HEK293 (cell line): Measurements from ENCODE around the gene ZC3H18.

Experiments
- CTCF ChIA-PET: fragments of 350-600 bp; formaldehyde crosslinking; extraction: SDS; loops from one replicate; lab custom pipeline; 2021; ENCODE audit warnings: antibody characterized with exemption; lab: Yijun Ruan, JAX
- POLR2A ChIA-PET: fragments of 300-600 bp; formaldehyde crosslinking; extraction: SDS; loops from one replicate; lab custom pipeline; 2020; ENCODE audit warnings: antibody characterized with exemption, inconsistent platforms; lab: Yijun Ruan, JAX
- H3K27ac ChIP-seq: fragments of 200-500 bp; sonication (Bioruptor generic); 2 replicates; pipeline ENCODE4 v1.5.1; 2014; ENCODE audit warnings: low read depth, low read length, control low read depth, inconsistent platforms; ENCODE audit errors: extremely low read depth
- H3K36me3 ChIP-seq, 2 experiments: fragments of 200-500 bp in 1 of 2; sonication (Bioruptor generic) in 1 of 2; 1 replicate in 1 of 2; 2 replicates in 1 of 2; pipeline ENCODE4 v1.5.1; 2014 to 2017; ENCODE audit warnings: inconsistent platforms in 2 of 2, low read length in 2 of 2; ENCODE audit not compliant: control insufficient read depth in 2 of 2, insufficient read depth in 1 of 2
- H3K4me1 ChIP-seq: fragments of 200-500 bp; sonication (Bioruptor generic); 2 replicates; pipeline ENCODE4 v1.5.1; 2014; ENCODE audit warnings: mild to moderate bottlenecking, low read length, inconsistent platforms; ENCODE audit not compliant: control insufficient read depth, insufficient read depth
- H3K4me3 ChIP-seq: 2 replicates; pipeline ENCODE4 v1.5.1; 2011; ENCODE audit warnings: low read depth, mild to moderate bottlenecking, control low read depth, low read length, moderate library complexity
- H3K9me3 ChIP-seq: fragments of 200-500 bp; sonication (Bioruptor generic); 2 replicates; pipeline ENCODE4 v1.5.1; 2014; ENCODE audit warnings: low read depth, low read length, inconsistent platforms; ENCODE audit not compliant: control insufficient read depth, insufficient read depth
- GLIS1 ChIP-seq: fragments of 450-650 bp; formaldehyde crosslinking; IDR thresholded peaks from 2 replicates; pipeline ENCODE4 v1.5.1; 2016; ENCODE audit warnings: missing biosample characterization, missing genetic modification characterization
- OVOL3 ChIP-seq: fragments of 450-650 bp; formaldehyde crosslinking; IDR thresholded peaks from 2 replicates; pipeline ENCODE4 v1.5.1; 2016; ENCODE audit warnings: missing biosample characterization, missing genetic modification characterization
- SCRT1 ChIP-seq: fragments of 450-650 bp; formaldehyde crosslinking; IDR thresholded peaks from 2 replicates; pipeline ENCODE4 v1.5.1; 2016; ENCODE audit warnings: missing biosample characterization, missing genetic modification characterization, borderline replicate concordance
- SETDB1 ChIP-seq: IDR thresholded peaks from one replicate; pipeline ENCODE4 v1.6.1; 2017; ENCODE audit warnings: mild to moderate bottlenecking, low read length, moderate library complexity, mixed read lengths; ENCODE audit not compliant: insufficient read length
- SP3 ChIP-seq: fragments of 450-650 bp; formaldehyde crosslinking; IDR thresholded peaks from 2 replicates; pipeline ENCODE4 v1.5.1; 2016; ENCODE audit warnings: missing biosample characterization, missing genetic modification characterization
- ZBTB17 ChIP-seq: fragments of 450-650 bp; formaldehyde crosslinking; IDR thresholded peaks from 2 replicates; pipeline ENCODE4 v1.5.1; 2016; ENCODE audit warnings: missing biosample characterization, missing genetic modification characterization
- ZFP69B ChIP-seq: fragments of 450-650 bp; formaldehyde crosslinking; IDR thresholded peaks from 2 replicates; pipeline ENCODE4 v1.5.1; 2016; ENCODE audit warnings: missing biosample characterization, missing genetic modification characterization
- ZNF121 ChIP-seq: fragments of 450-650 bp; formaldehyde crosslinking; IDR thresholded peaks from 2 replicates; pipeline ENCODE4 v1.5.1; 2016; ENCODE audit warnings: missing biosample characterization, missing genetic modification characterization
- ZNF132 ChIP-seq: fragments of 450-650 bp; formaldehyde crosslinking; IDR thresholded peaks from 2 replicates; pipeline ENCODE4 v1.5.1; 2017; ENCODE audit warnings: missing biosample characterization, missing genetic modification characterization, borderline replicate concordance
- ZNF157 ChIP-seq: fragments of 450-650 bp; formaldehyde crosslinking; IDR thresholded peaks from 2 replicates; pipeline ENCODE4 v1.5.1; 2016; ENCODE audit warnings: missing biosample characterization, missing genetic modification characterization
- ZNF23 ChIP-seq: fragments of 450-650 bp; formaldehyde crosslinking; IDR thresholded peaks from 2 replicates; pipeline ENCODE4 v1.5.1; 2016; ENCODE audit warnings: missing biosample characterization, missing genetic modification characterization, borderline replicate concordance
- ZNF302 ChIP-seq: fragments of 450-650 bp; formaldehyde crosslinking; IDR thresholded peaks from 2 replicates; pipeline ENCODE4 v1.5.1; 2016; ENCODE audit warnings: missing biosample characterization, missing genetic modification characterization, low read depth
- ZNF341 ChIP-seq: fragments of 450-650 bp; formaldehyde crosslinking; IDR thresholded peaks from 2 replicates; pipeline ENCODE4; 2016; ENCODE audit warnings: low read depth, missing biosample characterization, missing genetic modification characterization
- ZNF354C ChIP-seq: fragments of 450-650 bp; formaldehyde crosslinking; IDR thresholded peaks from 2 replicates; pipeline ENCODE4 v1.5.1; 2016; ENCODE audit warnings: missing biosample characterization, missing genetic modification characterization, low read depth, borderline replicate concordance
- ZNF549 ChIP-seq: fragments of 450-650 bp; IDR thresholded peaks from 2 replicates; pipeline ENCODE4 v1.5.1; 2018; ENCODE audit warnings: missing biosample characterization, missing genetic modification characterization, mild to moderate bottlenecking, inconsistent platforms, moderate library complexity
- ZNF621 ChIP-seq: fragments of 450-650 bp; formaldehyde crosslinking; IDR thresholded peaks from 2 replicates; pipeline ENCODE4 v1.5.1; 2017; ENCODE audit warnings: missing biosample characterization, missing genetic modification characterization
- ZNF701 ChIP-seq: fragments of 450-650 bp; formaldehyde crosslinking; IDR thresholded peaks from 2 replicates; pipeline ENCODE4 v1.5.1; 2016; ENCODE audit warnings: missing biosample characterization, missing genetic modification characterization
- ZSCAN16 ChIP-seq: fragments of 450-650 bp; formaldehyde crosslinking; IDR thresholded peaks from 2 replicates; pipeline ENCODE4 v1.5.1; 2016; ENCODE audit warnings: missing biosample characterization, missing genetic modification characterization
- TF ChIP-seq, protein P1 (sequence below): fragments of 450-650 bp; formaldehyde crosslinking; IDR thresholded peaks from 2 replicates; pipeline ENCODE4 v1.5.1; 2017; ENCODE audit warnings: missing biosample characterization, missing genetic modification characterization
- TF ChIP-seq, protein P2 (sequence below): fragments of 450-650 bp; formaldehyde crosslinking; IDR thresholded peaks from 2 replicates; pipeline ENCODE4 v1.5.1; 2016; ENCODE audit warnings: missing biosample characterization, missing genetic modification characterization, borderline replicate concordance

ZC3H18 gene

DNA sequence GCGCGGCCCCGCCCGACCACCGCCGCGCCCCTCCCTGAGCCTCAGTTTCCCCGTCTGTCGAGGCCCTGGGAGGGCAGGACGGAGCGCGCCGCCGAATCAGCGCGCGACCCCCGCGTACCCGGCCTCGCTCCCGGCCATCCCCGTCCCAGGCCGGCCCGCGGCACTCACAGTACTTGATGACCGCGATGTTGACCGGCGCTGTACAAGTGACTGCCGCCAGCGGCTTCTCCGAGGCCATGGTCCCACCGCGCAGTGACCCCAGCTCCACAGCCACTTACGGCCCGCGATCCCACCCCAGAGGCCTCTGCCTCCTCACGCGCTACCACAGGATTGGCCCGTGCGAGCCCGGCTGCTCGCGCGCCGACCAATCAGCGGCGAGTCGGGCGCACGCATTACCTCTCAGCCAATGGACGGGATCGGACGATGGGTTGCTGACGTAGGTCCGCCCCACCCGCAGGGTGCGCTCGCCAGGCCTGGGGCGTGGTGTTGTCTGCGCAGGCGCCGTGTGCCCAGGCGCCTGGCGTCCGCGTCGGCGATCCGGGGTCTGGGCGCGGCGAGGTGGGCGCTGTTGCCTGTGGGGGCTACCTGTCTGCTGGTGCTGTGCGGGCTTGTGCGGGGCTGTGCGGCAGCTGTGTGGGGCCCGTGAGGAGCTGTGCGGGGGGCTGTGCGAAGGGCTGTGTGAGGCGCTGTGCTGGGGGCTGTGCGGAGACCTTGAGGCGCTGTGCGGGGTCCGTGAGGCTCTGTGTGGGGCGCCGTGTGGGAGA lies 92.8 kb downstream of the ZC3H18 start, which contains the start of gene MVD (continued):
- TF ChIP-seq, protein P1, sequence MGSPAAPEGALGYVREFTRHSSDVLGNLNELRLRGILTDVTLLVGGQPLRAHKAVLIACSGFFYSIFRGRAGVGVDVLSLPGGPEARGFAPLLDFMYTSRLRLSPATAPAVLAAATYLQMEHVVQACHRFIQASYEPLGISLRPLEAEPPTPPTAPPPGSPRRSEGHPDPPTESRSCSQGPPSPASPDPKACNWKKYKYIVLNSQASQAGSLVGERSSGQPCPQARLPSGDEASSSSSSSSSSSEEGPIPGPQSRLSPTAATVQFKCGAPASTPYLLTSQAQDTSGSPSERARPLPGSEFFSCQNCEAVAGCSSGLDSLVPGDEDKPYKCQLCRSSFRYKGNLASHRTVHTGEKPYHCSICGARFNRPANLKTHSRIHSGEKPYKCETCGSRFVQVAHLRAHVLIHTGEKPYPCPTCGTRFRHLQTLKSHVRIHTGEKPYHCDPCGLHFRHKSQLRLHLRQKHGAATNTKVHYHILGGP (tag by site-specific recombination): no peak
- TF ChIP-seq OVOL3 (tag by site-specific recombination) (no peak), ZNF341 (no peak; the same call in 1 of the 2 replicates), ZNF701 (no peak), ZNF621 (tag by site-specific recombination) (no peak), SP3 (tag by site-specific recombination) (peak; percentile 89), ZFP69B (tag by site-specific recombination) (no peak), ZNF354C (tag by site-specific recombination) (no peak), ZNF157 (tag by site-specific recombination) (no peak), ZSCAN16 (tag by site-specific recombination) (peak; percentile 23; the same call in 1 of the 2 replicates), ZNF132 (no peak), ZNF23 (tag by site-specific recombination) (no peak), SCRT1 (tag by site-specific recombination) (no peak), ZNF549 (tag by site-specific recombination) (no peak)
- TF ChIP-seq, protein P2, sequence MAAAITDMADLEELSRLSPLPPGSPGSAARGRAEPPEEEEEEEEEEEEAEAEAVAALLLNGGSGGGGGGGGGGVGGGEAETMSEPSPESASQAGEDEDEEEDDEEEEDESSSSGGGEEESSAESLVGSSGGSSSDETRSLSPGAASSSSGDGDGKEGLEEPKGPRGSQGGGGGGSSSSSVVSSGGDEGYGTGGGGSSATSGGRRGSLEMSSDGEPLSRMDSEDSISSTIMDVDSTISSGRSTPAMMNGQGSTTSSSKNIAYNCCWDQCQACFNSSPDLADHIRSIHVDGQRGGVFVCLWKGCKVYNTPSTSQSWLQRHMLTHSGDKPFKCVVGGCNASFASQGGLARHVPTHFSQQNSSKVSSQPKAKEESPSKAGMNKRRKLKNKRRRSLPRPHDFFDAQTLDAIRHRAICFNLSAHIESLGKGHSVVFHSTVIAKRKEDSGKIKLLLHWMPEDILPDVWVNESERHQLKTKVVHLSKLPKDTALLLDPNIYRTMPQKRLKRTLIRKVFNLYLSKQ: no peak

DNA sequence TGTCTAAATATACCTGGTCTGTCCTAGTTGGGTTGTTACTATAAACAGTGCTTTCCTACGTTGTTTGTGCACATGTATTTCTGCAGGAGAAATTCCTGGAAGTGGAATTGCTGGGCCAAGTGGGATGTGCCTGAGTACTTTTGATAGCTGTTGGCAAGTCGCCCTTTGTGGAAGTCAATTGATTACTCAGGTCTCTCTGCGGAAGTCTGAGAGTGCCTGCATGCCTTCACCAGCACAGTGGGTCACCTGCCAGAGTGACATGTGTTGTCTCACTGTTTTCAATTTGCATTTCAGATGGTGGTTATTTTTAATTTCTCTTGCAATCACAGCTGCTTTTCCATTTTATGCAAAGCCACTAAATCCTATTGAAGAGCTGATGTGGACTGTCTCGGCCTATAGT lies 94.9 kb downstream of the ZC3H18 start:
- TF ChIP-seq ZNF302: no peak
- TF ChIP-seq ZBTB17 (tag by site-specific recombination): peak; percentile 54; the same call in 1 of the 2 replicates
- CTCF ChIA-PET: interaction anchor here (0.7 to 4.1 kb wide), 6 partner anchors 11 to 184 kb away, joined by 3 to 12 read pairs (median 4); no protein-coding TSS in a partner anchor
- no peaks in the 10 kb centered on the region for H3K4me1 ChIP-seq
- H3K27ac ChIP-seq: no peak overlapping the region
- no peaks in the 10 kb centered on the region for H3K9me3 ChIP-seq
- H3K36me3 ChIP-seq: peaks cover 0 to 2% of the 10 kb centered on the region in 2 experiments; a peak in 2 of 3 replicates
- POLR2A ChIA-PET: no interaction called here
- H3K4me3 ChIP-seq: no peak overlapping the region

DNA sequence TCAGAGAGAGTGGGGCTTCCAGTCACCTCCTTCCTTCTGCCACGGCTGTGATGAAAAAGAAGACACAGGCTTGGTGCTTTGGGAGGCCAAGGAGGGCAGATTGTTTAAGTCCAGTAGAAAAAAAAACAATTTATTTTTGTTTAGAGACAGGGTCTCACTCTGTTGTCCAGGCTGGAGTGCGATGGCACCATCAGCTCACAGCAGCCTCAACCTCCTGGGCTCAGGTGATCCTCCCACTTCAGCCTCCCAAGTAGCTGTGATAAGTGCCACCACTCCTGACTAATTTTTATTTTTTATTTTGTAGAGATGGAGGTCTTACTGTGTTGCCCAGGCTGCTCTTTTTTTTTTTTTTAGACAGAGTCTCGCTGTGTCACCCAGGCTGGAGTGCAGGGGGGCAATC lies 95.4 kb downstream of the ZC3H18 start:
- ChIA-PET POLR2A (interaction anchor here (0.6 kb wide), 1 partner anchor 14 kb away, joined by 5 read pairs; no protein-coding TSS in a partner anchor), CTCF (interaction anchor here (0.7 to 4.1 kb wide), 5 partner anchors 11 to 77 kb away, joined by 3 to 12 read pairs (median 4); no protein-coding TSS in a partner anchor)
- Histone ChIP-seq H3K27ac (no peak overlapping the region), H3K36me3 (peaks cover 0 to 2% of the 10 kb centered on the region in 2 experiments; a peak in 2 of 3 replicates), H3K4me3 (no peak overlapping the region)
- peak; percentile 41; the same call in 1 of the 2 replicates for TF ChIP-seq ZNF121
- no peak for TF ChIP-seq SETDB1
- TF ChIP-seq GLIS1 (tag by site-specific recombination): 0 out of 2 replicates have a peak, but pooled peaks have one; percentile 16
- TF ChIP-seq, all 188 proteins: peak for 2
- H3K9me3 ChIP-seq: no peaks in the 10 kb centered on the region
- no peaks in the 10 kb centered on the region for H3K4me1 ChIP-seq
